ENCODE results near the gene COQ4.

COQ4 gene

DNA sequence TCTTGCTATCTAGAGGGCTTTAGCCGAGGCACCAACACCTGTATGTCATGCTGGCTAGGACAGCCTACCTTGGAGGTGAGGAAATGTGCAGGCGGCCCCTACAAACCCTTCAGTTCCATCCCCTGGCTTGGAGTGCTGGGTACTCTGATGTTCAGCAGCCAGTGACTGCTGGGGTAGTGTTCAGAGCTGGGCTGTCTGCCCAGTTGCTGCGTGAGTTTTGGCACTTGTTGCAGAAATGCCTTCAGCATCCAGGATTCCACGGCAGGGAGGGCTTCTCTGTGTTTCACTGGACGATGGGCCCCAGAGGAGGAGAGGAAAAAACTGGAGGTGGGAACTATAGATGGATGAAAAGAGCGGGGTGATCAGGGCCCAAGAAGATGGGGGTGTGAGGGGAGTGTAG is 36.2 kb upstream of the COQ4 start:
- Histone ChIP-seq H3K27ac (ENCODE audit: low read depth, low read length) (no peak overlapping the region), H3K9me3 (ENCODE audit: insufficient read depth, low read depth, low read length) (no peaks in the 10 kb centered on the region), H3K9ac (ENCODE audit: low read depth, low read length) (no peak overlapping the region), H3K4me3 (ENCODE audit: low read length) (no peak overlapping the region), H3K27me3 (ENCODE audit: insufficient read depth, low read length) (no peaks in the 10 kb centered on the region), H3K36me3 (ENCODE audit: insufficient read depth, low read length) (peaks cover 23% of the 10 kb centered on the region), H3K4me1 (ENCODE audit: insufficient read depth, low read length) (no peaks in the 10 kb centered on the region)
- WGBS = 93% methylated on average over 6 of the region's 6 CpGs

DNA sequence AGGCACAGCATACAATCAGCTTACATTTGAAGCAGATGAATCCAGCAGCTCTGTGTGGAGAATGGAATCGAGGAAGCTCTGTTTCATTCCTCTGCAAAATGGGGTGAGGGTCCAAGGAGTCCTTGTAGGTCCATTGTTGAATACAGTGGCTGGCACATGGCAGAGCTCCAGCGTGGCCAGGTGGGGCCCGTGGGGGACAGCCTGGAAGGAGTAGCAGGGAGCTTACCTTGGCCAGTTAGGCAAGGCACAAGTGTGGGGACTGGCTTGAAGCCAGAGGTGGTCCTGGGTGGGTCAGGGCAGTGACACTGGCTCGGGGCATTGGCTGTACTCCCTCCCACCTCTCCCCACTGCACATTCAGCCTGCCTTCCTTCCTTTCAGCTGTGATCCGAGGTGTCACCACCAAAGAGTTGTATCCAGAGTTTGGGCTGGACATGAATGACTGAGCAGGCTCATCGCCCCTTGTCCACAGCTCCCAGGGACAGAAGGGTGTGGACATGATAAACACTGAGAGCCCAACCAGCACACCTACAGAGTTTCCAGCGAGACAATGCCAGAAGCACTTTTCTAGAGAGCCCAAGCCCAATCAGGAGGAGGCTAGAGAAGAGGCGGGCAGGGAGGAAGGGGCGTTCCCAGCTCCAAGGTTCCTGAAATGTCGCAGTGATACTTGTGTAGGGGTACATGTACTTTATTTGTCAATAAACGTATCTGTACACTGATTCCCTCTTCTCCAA is 34.2 kb upstream of the COQ4 start:
- H3K36me3 ChIP-seq (ENCODE audit: insufficient read depth, low read length) = peaks cover 23% of the 10 kb centered on the region
- H3K4me1 ChIP-seq (ENCODE audit: insufficient read depth, low read length) = no peaks in the 10 kb centered on the region
- H3K4me3 ChIP-seq (ENCODE audit: low read length) = no peak overlapping the region
- no peak overlapping the region for H3K27ac ChIP-seq (ENCODE audit: low read depth, low read length)
- WGBS = 96% methylated on average over 11 of the region's 11 CpGs
- H3K9ac ChIP-seq (ENCODE audit: low read depth, low read length) = no peak overlapping the region
- H3K9me3 ChIP-seq (ENCODE audit: insufficient read depth, low read depth, low read length) = no peaks in the 10 kb centered on the region
- no peaks in the 10 kb centered on the region for H3K27me3 ChIP-seq (ENCODE audit: insufficient read depth, low read length)

GRCh38 chr9:128292009-128292408 is 30.6 kb upstream of the COQ4 start:
- Histone ChIP-seq H3K9me3 (ENCODE audit: insufficient read depth, low read depth, low read length) (no peaks in the 10 kb centered on the region), H3K4me1 (ENCODE audit: insufficient read depth, low read length) (no peaks in the 10 kb centered on the region), H3K36me3 (ENCODE audit: insufficient read depth, low read length) (0 out of 2 replicates have a peak, but pooled peaks cover 11% of the 10 kb centered on the region), H3K4me3 (ENCODE audit: low read length) (no peak overlapping the region), H3K27me3 (ENCODE audit: insufficient read depth, low read length) (no peaks in the 10 kb centered on the region), H3K9ac (ENCODE audit: low read depth, low read length) (no peak overlapping the region), H3K27ac (ENCODE audit: low read depth, low read length) (no peak overlapping the region)
- WGBS = 96% methylated on average over 3 of the region's 3 CpGs

DNA sequence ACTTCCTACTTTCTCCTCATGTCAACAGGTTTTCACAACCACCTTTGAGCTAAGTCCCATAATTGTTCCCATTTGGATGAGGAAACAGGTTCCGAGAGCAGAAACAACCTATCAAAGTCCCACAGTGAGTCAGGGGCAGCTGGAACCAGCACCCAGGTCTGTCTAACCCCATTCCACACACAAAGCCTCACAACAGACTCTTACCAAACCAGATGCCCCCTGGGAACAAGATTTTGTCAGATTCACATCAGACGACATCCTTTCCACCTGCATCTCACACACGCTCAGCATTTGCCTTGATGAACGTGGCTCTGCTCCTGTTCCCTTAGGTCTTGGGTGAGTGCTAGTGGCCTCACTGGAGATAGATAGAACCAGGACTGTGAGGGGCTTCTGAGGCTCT is 29.5 kb upstream of the COQ4 start:
- Histone ChIP-seq H3K4me1 (ENCODE audit: insufficient read depth, low read length) (no peaks in the 10 kb centered on the region), H3K4me3 (ENCODE audit: low read length) (no peak overlapping the region), H3K36me3 (ENCODE audit: insufficient read depth, low read length) (0 out of 2 replicates have a peak, but pooled peaks cover 11% of the 10 kb centered on the region), H3K9me3 (ENCODE audit: insufficient read depth, low read depth, low read length) (no peaks in the 10 kb centered on the region), H3K27ac (ENCODE audit: low read depth, low read length) (no peak overlapping the region), H3K27me3 (ENCODE audit: insufficient read depth, low read length) (no peaks in the 10 kb centered on the region), H3K9ac (ENCODE audit: low read depth, low read length) (no peak overlapping the region)
- 83% methylated on average over 4 of the region's 4 CpGs for WGBS

DNA sequence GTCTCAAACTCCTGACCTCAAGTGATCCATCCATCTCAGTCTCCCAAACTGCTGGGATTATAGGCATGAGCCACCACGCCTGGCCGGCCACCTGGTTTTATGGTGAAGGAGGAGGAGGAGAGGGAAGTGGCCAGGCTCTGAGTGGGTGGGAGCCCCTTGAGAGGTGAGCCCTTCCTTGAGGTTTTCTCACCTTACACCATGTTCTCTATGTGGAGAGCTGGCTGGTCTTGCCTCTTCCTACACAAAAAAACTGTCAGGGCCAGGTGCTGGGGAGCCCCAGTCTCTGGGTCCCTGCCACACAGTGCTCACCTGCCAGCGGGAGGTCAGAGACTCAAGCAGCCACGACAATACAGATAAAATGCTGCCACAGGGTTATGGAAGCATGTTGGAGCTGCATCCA is 28.5 kb upstream of the COQ4 start:
- Histone ChIP-seq H3K36me3 (ENCODE audit: insufficient read depth, low read length) (0 out of 2 replicates have a peak, but pooled peaks cover under 1% of the 10 kb centered on the region), H3K27ac (ENCODE audit: low read depth, low read length) (no peak overlapping the region), H3K27me3 (ENCODE audit: insufficient read depth, low read length) (no peaks in the 10 kb centered on the region), H3K9me3 (ENCODE audit: insufficient read depth, low read depth, low read length) (no peaks in the 10 kb centered on the region), H3K9ac (ENCODE audit: low read depth, low read length) (no peak overlapping the region), H3K4me1 (ENCODE audit: insufficient read depth, low read length) (no peaks in the 10 kb centered on the region), H3K4me3 (ENCODE audit: low read length) (no peak overlapping the region)
- 94% methylated on average over 4 of the region's 4 CpGs for WGBS

DNA sequence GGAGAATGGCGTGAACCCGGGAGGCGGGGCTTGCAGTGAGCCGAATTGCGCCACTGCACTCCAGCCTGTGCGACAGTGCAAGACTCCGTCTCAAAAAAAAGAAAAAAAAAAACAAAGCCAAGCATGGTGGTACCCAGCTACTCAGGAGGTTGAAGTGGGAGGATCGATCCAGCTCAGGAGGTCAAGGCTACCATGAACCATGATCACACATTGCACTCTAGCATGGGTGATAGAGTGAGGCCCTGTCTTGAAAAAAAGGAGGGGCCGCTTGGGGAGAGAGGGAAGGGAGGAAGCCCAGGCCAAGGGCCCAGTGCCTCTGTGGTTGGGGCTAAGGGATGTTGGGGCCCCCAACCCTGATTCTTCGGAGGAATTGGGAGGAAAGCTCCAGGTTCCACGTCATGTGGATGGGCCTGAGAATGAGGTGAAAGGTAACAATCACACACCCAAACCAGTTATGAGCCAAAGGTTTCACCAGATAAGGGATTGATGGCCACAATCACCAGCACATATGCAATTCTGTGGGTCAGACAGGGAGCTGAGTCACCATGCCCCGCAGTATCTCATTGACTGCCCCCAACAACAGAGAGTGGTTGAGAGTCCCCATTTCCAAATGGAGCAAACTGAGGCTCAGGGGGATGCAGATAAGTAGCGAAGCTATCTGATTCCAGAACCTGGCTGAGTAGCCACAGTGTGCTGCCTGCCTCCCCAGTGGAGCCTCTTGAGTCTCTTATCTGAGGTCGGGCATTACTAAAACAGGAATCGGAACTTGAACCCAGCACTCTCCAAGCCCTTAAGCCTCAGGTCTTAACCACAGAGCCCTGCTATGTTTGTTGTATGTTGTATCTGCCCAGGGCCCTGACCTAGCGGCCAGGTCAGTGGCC is 26.1 kb upstream of the COQ4 start:
- H3K36me3 ChIP-seq (ENCODE audit: insufficient read depth, low read length) = no peaks in the 10 kb centered on the region
- H3K27me3 ChIP-seq (ENCODE audit: insufficient read depth, low read length) = no peaks in the 10 kb centered on the region
- no peak overlapping the region for H3K4me3 ChIP-seq (ENCODE audit: low read length)
- H3K27ac ChIP-seq (ENCODE audit: low read depth, low read length) = no peak overlapping the region
- H3K4me1 ChIP-seq (ENCODE audit: insufficient read depth, low read length) = no peaks in the 10 kb centered on the region
- 92% methylated on average over 16 of the region's 16 CpGs for WGBS
- no peaks in the 10 kb centered on the region for H3K9me3 ChIP-seq (ENCODE audit: insufficient read depth, low read depth, low read length)
- no peak overlapping the region for H3K9ac ChIP-seq (ENCODE audit: low read depth, low read length)

- H3K27ac ChIP-seq (ENCODE audit: low read depth, low read length) = no peak overlapping the region
- H3K4me3 ChIP-seq (ENCODE audit: low read length) = no peak overlapping the region
- no peaks in the 10 kb centered on the region for H3K9me3 ChIP-seq (ENCODE audit: insufficient read depth, low read depth, low read length)
- H3K9ac ChIP-seq (ENCODE audit: low read depth, low read length) = no peak overlapping the region
- no peaks in the 10 kb centered on the region for H3K4me1 ChIP-seq (ENCODE audit: insufficient read depth, low read length)
- no peaks in the 10 kb centered on the region for H3K27me3 ChIP-seq (ENCODE audit: insufficient read depth, low read length)
- H3K36me3 ChIP-seq (ENCODE audit: insufficient read depth, low read length) = no peaks in the 10 kb centered on the region
- 84% methylated on average over 2 of the region's 2 CpGs for whole genome bisulfite sequencing
These were observed 25.3 kb upstream of the COQ4 start for GRCh38 chr9:128297221-128297773.

GRCh38 chr9:128298535-128299482 is 23.8 kb upstream of the COQ4 start:
- Histone ChIP-seq H3K9ac (ENCODE audit: low read depth, low read length) (no peak overlapping the region), H3K27ac (ENCODE audit: low read depth, low read length) (no peak overlapping the region), H3K36me3 (ENCODE audit: insufficient read depth, low read length) (no peaks in the 10 kb centered on the region), H3K4me1 (ENCODE audit: insufficient read depth, low read length) (no peaks in the 10 kb centered on the region), H3K27me3 (ENCODE audit: insufficient read depth, low read length) (no peaks in the 10 kb centered on the region), H3K4me3 (ENCODE audit: low read length) (no peak overlapping the region), H3K9me3 (ENCODE audit: insufficient read depth, low read depth, low read length) (no peaks in the 10 kb centered on the region)
- 94% methylated on average over 20 of the region's 20 CpGs for WGBS

GRCh38 chr9:128304136-128304970 is 18.3 kb upstream of the COQ4 start:
- 86% methylated on average over 6 of the region's 9 CpGs for WGBS
- no peak overlapping the region for H3K9ac ChIP-seq (ENCODE audit: low read depth, low read length)

GRCh38 chr9:128304971-128305288 is 17.7 kb upstream of the COQ4 start:
- Histone ChIP-seq H3K9ac (ENCODE audit: low read depth, low read length) (no peak overlapping the region), H3K27ac (ENCODE audit: low read depth, low read length) (no peak overlapping the region), H3K27me3 (ENCODE audit: insufficient read depth, low read length) (no peaks in the 10 kb centered on the region), H3K4me1 (ENCODE audit: insufficient read depth, low read length) (no peaks in the 10 kb centered on the region), H3K36me3 (ENCODE audit: insufficient read depth, low read length) (peaks cover 14% of the 10 kb centered on the region), H3K4me3 (ENCODE audit: low read length) (no peak overlapping the region), H3K9me3 (ENCODE audit: insufficient read depth, low read depth, low read length) (no peaks in the 10 kb centered on the region)
- WGBS = 79% methylated on average over 5 of the region's 5 CpGs

More at GRCh38 chr9:128304136-128304970, 18.3 kb upstream of the COQ4 start:
- H3K4me3 ChIP-seq (ENCODE audit: low read length) = no peak overlapping the region
- no peaks in the 10 kb centered on the region for H3K4me1 ChIP-seq (ENCODE audit: insufficient read depth, low read length)
- H3K27me3 ChIP-seq (ENCODE audit: insufficient read depth, low read length) = no peaks in the 10 kb centered on the region
- H3K9me3 ChIP-seq (ENCODE audit: insufficient read depth, low read depth, low read length) = no peaks in the 10 kb centered on the region
- no peak overlapping the region for H3K27ac ChIP-seq (ENCODE audit: low read depth, low read length)
- peaks cover 8% of the 10 kb centered on the region for H3K36me3 ChIP-seq (ENCODE audit: insufficient read depth, low read length)
